Prostate gland (tissue), 2 donors: ENCODE measurements around the gene KLHL33. TPM values are rescaled to one million over a fixed set of nuclear protein-coding genes. Genes with fewer than 3 reads are reported as not detected.

ENCODE experiments used
- DNase-seq: peaks from one replicate; pipeline ENCODE4 v3.0.0-alpha.2; 2019; ENCODE audit warnings: low spot score
- H3K27ac ChIP-seq, 2 donors: fragments of 200-600 bp; sonication (generic); 2 replicates each; pipeline ENCODE4 v1.5.1; 2017 to 2019
- H3K27me3 ChIP-seq: fragments of 200-600 bp; sonication (generic); replicated peaks from 2 replicates; pipeline ENCODE4 v1.5.1; 2019; ENCODE audit not compliant: insufficient read depth
- H3K36me3 ChIP-seq, 2 donors: fragments of 200-600 bp; sonication (generic); 1 replicate in 1 of 2; 2 replicates in 1 of 2; pipeline versions ENCODE4 v1.5.1 to v1.8.1; 2017 to 2019
- H3K4me1 ChIP-seq: fragments of 200-600 bp; sonication (generic); replicated peaks from 2 replicates; pipeline ENCODE4 v1.5.1; 2019
- H3K4me3 ChIP-seq, 2 donors: fragments of 200-600 bp; sonication (generic); 2 replicates each; pipeline ENCODE4 v1.5.1; 2017 to 2019
- H3K9me3 ChIP-seq: fragments of 200-600 bp; sonication (generic); 2 replicates; pipeline ENCODE4 v1.5.1; 2017
- CTCF ChIP-seq, 4 experiments: fragments of 200-600 bp in 2 of 4; fragments of 450-650 bp in 2 of 4; sonication (generic) in 2 of 4; IDR thresholded peaks; 1 replicate in 3 of 4; 2 replicates in 1 of 4; pipeline ENCODE4 v1.5.1; 2016 to 2019; ENCODE audit warnings: antibody characterized with exemption in 4 of 4, mild to moderate bottlenecking in 2 of 4, moderate library complexity in 2 of 4
- POLR2A ChIP-seq: fragments of 450-650 bp; IDR thresholded peaks from one replicate; pipeline ENCODE4 v1.6.1; 2016; ENCODE audit warnings: antibody characterized with exemption, mild to moderate bottlenecking
- POLR2AphosphoS5 ChIP-seq: sonication (generic); formaldehyde crosslinking; IDR thresholded peaks from one replicate; pipeline ENCODE4 v1.6.1; 2017; ENCODE audit warnings: antibody characterized with exemption
- WGBS: methylation state at CpG from one replicate; pipeline ENCODE4 v1.1.5; 2018; 5-methylcytosine and 5-hydroxymethylcytosine counted together
- intact Hi-C: fragments of 100-400 bp; cut with DNase I; formaldehyde crosslinking; loops from one replicate; pipeline ENCODE4 v1.14.2; 2022
- total RNA-seq, 2 donors: library from RNA; depleted of rRNA; stranded (reverse); fragments of >200 nt; gene quantifications; one replicate each; pipeline ENCODE4 v1.1.0, GENCODE V29; 2016

KLHL33 gene
- total RNA-seq, 2 donors from 2014 or later, result 0.77 to 1.7 TPM

- no peaks in the 10 kb centered on the region for H3K27me3 ChIP-seq
- TF ChIP-seq CTCF (IDR thresholded peaks at IDR 0.05), result no peak
- no peak for TF ChIP-seq POLR2A
- no peaks in the 10 kb centered on the region for H3K4me1 ChIP-seq
- no peaks in the 10 kb centered on the region for H3K9me3 ChIP-seq
- H3K27ac ChIP-seq, result no peak overlapping the region
- 44% methylated on average over 5 of the region's 5 CpGs for WGBS
- no peak for DNase-seq
- H3K4me3 ChIP-seq, result no peak overlapping the region
- intact Hi-C loops, result no loop called here
- no peaks in the 10 kb centered on the region for H3K36me3 ChIP-seq
Measured at GRCh38 chr14:20428802-20429201, 7.2 kb downstream of the KLHL33 start.

DNA sequence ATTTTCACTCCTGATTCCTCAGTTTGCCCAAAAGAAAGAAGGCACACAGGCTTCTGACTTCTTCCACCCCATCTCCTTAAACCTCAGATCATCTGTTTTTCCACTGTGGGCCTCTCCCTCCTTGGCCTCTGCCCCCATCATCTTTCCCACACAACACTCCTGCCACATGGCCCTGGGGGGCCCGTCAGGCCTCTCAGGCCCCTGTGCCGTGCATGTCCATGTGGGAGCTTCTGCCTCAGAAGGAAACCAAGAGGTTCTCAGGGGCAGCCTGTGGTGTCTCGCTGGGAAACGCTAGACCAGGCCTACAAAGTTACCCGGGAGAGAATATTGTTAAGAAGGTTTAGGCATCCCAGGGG, 8.0 kb downstream of the KLHL33 start:
- H3K4me1 ChIP-seq, result no peaks in the 10 kb centered on the region
- no peaks in the 10 kb centered on the region for H3K36me3 ChIP-seq
- H3K9me3 ChIP-seq, result no peaks in the 10 kb centered on the region
- WGBS, result 80% methylated on average over 5 of the region's 5 CpGs
- TF ChIP-seq POLR2AphosphoS5 (no peak), CTCF (IDR thresholded peaks at IDR 0.05) (no peak), POLR2A (no peak)
- H3K27me3 ChIP-seq, result no peaks in the 10 kb centered on the region
- DNase-seq, result no peak
- intact Hi-C loops, result no loop called here
- H3K27ac ChIP-seq, result no peak overlapping the region
- H3K4me3 ChIP-seq, result no peak overlapping the region

DNA sequence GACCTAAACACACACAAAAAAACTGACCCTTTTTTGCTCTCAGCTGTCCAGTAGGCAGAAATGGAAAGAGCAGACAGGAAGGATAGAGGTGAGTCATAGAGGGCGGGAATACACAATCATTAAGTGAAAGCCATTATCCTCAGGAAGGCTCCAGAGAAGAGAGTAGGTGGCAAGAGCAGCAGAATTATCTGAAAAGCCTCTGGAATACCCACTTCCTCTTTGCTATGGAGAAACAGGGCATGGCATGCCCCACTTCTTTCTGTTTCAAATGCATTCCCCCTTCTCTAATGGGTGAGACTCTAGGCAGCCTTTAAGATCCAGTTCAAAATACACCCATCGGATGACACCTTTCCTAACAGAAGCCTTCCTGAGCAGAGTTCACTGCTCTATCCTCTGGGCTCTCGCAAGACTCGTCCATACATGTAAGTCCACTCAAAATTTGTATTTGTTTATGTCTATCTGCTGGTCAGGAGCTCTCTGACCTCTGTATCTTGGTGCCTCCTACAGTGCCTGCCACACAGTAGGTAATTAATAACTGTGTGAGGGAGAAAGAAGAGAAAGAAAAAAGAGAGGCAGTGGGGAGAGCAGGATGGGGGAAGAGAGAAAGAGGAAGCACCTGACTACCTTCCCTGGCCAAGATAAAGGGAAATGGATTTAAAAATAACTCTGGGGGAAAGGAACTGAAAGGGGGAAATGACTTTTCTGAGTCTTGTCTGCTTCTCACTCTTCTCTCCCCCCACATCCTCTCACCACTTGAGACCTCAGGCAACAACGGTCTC, 8.5 kb downstream of the KLHL33 start:
- no peak for DNase-seq
- no peaks in the 10 kb centered on the region for H3K9me3 ChIP-seq
- no peak overlapping the region for H3K27ac ChIP-seq
- H3K36me3 ChIP-seq, result no peaks in the 10 kb centered on the region
- WGBS, result 75% methylated on average over 5 of the region's 5 CpGs
- no peak for TF ChIP-seq POLR2AphosphoS5
- no peak for TF ChIP-seq POLR2A
- no peak for TF ChIP-seq CTCF (IDR thresholded peaks at IDR 0.05)
- no peak overlapping the region for H3K4me3 ChIP-seq
- intact Hi-C loops, result no loop called here
- no peaks in the 10 kb centered on the region for H3K27me3 ChIP-seq
- H3K4me1 ChIP-seq, result no peaks in the 10 kb centered on the region

- H3K36me3 ChIP-seq, result no peaks in the 10 kb centered on the region
- H3K4me3 ChIP-seq, result no peak overlapping the region
- H3K27ac ChIP-seq, result no peak overlapping the region
- no peaks in the 10 kb centered on the region for H3K4me1 ChIP-seq
- H3K9me3 ChIP-seq, result no peaks in the 10 kb centered on the region
- DNase-seq, result no peak
- no peaks in the 10 kb centered on the region for H3K27me3 ChIP-seq
- intact Hi-C loops, result no loop called here
- TF ChIP-seq POLR2A (no peak), POLR2AphosphoS5 (no peak), CTCF (IDR thresholded peaks at IDR 0.05) (no peak)
- WGBS, result 32% methylated on average over 2 of the region's 2 CpGs
Measured at GRCh38 chr14:20424851-20425250, 11.1 kb downstream of the KLHL33 start.

DNA sequence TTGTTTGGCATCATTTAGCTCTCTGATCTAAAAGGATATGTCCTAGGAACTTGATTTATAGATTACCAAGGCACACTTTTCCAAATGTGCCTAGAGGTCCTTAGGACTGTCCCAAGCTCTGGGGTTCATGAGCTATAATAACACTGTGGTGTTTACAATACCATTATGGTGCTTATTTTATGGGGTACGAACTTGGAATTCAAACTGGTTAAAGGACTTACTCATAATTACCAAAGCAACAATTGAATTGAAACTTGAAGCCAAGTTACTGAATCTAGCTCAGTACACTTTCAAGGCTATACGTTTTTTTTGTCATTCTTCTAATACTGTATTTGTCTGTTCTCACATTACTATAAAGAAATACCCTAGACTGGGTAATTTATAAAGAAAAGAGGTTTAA, 13.1 kb downstream of the KLHL33 start:
- Histone ChIP-seq H3K4me3 (no peak overlapping the region), H3K4me1 (no peaks in the 10 kb centered on the region), H3K36me3 (no peaks in the 10 kb centered on the region), H3K9me3 (no peaks in the 10 kb centered on the region), H3K27ac (no peak overlapping the region), H3K27me3 (no peaks in the 10 kb centered on the region)
- WGBS, result 23% methylated on average over 2 of the region's 2 CpGs
- DNase-seq, result no peak
- no peak for TF ChIP-seq POLR2A
- no peak for TF ChIP-seq POLR2AphosphoS5
- TF ChIP-seq CTCF (IDR thresholded peaks at IDR 0.05), result no peak
- intact Hi-C loops, result no loop called here
